M059J (cell line): ENCODE data around the gene PSMB7. TPM values are rescaled to one million over a fixed set of nuclear protein-coding genes. Genes with fewer than 3 reads are reported as not detected.

Source experiments
- DNase-seq: peaks from one replicate; pipeline ENCODE4 v3.0.0-alpha.2; 2012; ENCODE audit warnings: low read depth
- total RNA-seq: library from RNA; depleted of rRNA; stranded (reverse); fragments of >200 nt; shearing (Covaris generic); gene quantifications from 2 replicates; pipeline ENCODE4 v1.2.3, GENCODE V29; 2014

PSMB7 gene
- total RNA-seq, 1 experiment from 2014 or later: 389 TPM

- no peak for DNase-seq
These were observed 85.9 kb downstream of the PSMB7 start for GRCh38 chr9:124329206-124329792.

DNA sequence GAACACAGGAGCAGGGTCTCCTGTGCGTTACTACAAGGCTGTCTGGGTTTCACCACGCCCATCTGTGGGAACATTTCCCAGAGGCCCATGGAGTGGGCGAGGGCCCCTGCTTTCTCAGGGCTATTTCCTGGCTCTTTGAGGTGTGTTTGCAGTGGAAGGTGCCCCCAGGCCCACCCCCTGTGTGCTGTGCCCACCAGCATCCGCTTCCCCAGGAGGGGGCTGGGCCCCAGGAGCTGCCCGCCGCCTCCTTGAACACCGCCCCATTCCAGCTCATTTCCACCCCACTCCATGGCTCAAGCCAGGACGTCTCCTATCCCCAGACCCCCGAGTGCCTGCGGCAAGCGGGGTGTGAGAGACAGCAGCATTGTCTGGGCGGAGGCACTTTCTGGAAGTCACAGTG, 87.0 kb downstream of the PSMB7 start:
- DNase-seq: no peak

DNA sequence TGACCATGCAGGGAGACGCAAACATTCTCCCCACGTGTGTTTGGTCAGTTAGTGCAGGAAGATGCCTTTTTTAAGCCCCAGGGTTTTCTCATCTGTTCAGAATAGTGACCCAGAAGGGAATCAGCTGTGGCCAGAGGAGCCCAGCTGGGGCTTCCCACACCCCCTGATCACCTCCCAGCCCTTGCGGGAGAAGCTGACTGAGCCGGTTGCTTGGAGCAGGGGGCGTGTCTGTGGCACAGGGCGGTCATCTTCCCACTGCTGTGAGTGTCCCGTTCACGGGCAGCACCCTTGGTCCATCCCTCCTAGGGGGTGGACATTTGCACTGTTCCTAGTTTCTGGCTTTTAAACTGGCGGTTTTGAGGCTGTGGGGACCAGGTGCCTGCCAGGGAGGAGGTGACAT, 87.8 kb downstream of the PSMB7 start:
- DNase-seq: no peak

DNA sequence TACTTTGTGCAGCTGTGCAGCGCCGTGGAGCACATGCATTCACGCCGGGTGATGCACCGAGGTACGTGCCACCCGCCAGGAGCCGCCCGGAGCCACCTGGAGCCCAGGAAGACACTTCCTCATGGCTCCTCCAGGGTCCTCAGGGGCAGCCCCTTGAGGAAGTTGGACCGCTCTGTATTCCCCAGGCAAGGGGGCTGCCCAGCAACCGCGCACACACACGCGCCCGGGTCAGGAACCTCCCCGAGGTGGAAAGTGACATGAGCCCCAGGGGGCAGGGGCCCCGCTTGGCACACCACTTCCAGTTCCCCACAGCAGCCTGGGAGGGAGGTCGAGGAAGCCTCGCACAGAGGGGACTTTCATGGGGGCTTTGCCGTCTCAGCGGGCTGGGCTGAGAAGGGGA, 88.9 kb downstream of the PSMB7 start:
- DNase-seq: no peak

GRCh38 chr9:124325816-124326215, 89.4 kb downstream of the PSMB7 start:
- no peak for DNase-seq

DNA sequence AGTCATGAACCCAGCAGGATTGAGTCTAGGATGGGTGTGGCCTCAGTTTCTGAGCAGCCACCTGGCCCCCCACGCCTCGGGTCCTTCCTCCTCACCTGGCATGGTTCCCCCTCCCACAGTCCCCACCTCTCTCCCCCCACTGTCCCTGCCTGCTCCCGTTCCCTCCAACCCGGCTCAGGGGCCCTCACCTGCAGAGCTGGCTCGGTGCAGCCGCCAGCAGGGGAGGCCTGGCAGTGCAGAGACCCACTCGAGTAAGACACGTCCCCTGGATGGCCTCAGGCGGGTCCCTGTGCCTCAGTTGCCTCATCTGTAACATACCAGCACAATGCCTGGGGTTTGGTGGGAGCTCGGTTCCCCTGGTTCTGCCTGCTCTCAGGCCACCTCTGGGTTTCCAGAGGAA, 91.3 kb downstream of the PSMB7 start:
- DNase-seq: no peak

DNA sequence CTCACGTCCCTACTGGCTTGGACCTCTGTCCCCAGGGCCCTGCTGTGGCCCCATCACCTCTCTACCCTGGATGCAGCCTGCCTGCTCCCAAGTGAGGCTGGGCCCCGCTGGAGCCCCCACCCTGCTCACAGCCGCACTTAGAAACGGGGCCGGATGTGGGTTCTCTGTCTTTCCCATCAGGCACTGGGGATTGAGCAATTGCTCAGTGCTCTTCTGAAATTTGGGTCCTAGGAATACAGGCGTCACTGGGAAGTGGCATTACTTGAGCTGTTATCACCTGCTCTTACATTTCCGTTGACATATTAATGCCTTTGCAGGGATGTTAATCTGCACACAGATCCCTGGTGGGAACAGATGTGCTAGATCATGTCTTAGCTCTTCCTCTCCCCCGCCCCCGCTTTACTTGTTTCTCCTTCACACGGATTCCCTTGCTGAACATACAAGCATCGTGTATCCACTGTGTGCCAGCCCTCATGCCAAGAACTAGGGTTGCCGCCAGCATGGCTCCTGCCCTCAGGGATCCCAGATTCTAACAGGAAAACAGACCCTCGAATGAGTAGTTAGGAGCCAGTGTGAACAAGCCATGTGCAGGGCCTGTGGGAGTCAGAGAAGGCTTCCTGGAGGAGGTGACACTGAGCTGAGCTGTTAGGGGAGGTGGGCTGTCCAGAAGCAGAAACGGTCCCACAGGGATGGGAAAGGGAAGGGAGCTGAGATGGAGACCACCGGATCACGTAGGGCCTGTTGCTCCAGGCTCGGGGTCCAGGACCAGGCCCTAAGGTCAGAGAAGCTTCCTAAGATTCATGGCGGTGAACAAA, 92.4 kb downstream of the PSMB7 start:
- no peak for DNase-seq

GRCh38 chr9:124321935-124322334, 93.3 kb downstream of the PSMB7 start:
- no peak for DNase-seq

DNA sequence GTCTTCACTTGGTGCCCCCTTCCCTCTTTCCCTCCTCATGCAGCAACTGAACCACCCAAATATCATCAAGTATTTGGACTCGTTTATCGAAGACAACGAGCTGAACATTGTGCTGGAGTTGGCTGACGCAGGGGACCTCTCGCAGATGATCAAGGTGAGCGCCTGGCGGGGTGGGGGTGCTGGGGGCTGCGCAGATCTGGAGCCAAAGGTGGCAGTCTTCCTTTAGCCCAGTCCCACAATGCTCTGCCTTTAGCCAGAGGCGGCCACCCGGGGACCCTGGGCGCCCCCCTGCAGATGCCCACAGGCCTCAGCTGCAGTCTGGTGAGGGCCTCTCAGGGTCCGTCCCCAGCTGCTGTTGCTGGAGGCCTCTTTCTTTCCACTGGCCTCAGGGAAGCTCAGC, 93.8 kb downstream of the PSMB7 start:
- no peak for DNase-seq

DNA sequence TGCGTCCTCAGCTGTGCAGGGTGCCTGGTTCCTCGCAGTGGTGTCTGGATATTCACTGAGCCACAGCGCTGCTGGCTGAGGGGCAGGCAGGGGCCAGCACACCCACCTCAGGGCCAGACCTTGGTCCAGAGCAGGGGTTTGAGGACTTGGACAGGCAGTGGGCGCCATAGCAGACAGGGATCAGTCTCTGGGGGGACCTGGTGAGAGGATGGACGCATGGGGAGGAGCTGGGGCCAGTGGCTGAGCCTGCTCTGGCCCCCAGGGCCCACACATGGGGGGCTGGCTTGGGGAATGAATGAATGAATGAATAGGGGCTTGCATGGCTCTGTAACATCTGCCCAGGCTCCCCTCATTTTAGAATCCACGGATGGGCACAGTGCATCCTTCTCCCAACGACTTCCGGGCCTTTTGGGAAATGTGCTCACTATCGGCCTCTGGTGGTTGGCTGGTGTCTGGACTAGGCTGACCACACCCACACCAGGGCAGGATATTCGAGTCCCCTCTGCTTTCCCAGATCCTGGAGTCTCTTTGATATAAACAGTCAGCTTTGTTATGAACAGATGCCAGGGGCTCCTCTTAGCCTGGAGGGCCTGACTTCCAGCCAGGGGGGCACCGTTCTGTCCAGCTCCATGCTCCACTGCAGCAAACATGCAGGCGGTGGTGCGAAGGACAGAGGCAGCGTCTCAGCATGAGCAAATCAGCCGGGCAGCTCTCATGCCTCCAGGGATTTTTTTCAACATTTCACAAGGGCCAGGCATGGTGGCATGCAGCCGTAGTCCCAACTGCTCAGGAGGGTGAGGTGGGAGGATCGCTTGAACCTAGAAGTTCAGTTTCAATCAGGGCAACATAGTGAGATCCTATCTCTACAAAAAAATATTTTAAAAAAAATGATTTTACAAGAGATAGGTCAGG, 94.9 kb downstream of the PSMB7 start:
- peak; percentile 66 for DNase-seq

DNA sequence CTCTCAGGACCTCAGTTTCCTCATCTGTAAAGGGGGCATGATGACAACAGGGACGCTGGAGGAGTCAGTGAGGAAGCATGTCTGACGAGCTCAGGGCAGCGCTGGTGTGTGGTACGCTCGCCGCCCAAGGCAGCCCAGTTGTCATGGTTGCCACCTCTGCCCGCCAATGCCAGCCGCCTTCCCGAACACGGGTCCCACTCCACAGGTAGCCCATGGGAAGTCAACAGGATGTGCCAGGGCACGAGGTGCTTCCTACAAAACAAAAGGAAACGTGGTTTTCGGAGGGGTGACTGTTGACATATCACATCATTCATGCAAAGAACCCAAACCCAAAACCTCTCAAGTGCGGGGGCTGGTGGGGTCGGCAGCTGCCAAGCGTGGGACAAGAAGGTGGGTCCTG, 99.4 kb downstream of the PSMB7 start:
- no peak for DNase-seq

DNA sequence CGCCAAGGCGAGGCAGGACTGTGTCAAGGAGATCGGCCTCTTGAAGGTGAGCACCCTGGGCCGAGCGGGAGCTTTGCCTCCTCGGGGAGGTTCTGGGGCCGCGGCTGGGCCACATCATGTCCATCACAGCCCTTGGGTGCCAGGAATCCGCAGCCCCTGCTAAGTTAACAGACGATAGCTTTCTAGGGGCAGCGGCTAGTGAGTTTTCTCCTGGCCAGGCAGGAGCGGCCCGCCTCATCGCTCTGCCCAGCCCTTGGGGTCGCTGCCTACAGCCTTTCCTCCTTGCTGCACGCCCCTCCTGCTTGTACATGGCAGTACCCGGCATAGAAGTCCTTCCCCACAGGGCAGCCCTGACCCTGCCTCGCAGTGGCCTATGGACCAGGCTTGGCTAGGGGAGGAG, 101.3 kb downstream of the PSMB7 start:
- no peak for DNase-seq

- DNase-seq: no peak
These were observed 102.7 kb downstream of the PSMB7 start for GRCh38 chr9:124312290-124313265.

DNA sequence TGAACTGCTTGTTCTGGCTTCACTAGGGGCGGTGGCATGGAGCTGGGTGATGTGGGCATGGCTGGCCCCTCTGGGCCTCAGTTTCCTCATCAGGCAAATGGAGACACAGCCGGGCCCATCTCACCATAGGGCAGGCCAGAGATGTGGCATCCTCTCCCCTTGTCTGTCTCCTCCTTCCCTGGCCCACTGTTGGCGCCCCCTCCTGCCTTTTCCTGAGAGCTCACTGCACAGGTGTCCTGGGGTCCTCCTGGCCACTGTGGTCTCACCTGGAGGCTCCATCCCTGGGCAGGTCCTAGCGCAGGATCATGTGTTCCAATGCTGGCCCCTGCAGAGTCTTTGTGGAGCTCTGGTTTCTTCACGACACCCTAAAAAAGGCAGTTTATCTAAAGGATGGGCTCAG, 104.0 kb downstream of the PSMB7 start:
- no peak for DNase-seq

GRCh38 chr9:124309667-124310084, 105.6 kb downstream of the PSMB7 start:
- peak; percentile 99 for DNase-seq

- no peak for DNase-seq
These were observed 106.4 kb downstream of the PSMB7 start for GRCh38 chr9:124308606-124309491.

DNA sequence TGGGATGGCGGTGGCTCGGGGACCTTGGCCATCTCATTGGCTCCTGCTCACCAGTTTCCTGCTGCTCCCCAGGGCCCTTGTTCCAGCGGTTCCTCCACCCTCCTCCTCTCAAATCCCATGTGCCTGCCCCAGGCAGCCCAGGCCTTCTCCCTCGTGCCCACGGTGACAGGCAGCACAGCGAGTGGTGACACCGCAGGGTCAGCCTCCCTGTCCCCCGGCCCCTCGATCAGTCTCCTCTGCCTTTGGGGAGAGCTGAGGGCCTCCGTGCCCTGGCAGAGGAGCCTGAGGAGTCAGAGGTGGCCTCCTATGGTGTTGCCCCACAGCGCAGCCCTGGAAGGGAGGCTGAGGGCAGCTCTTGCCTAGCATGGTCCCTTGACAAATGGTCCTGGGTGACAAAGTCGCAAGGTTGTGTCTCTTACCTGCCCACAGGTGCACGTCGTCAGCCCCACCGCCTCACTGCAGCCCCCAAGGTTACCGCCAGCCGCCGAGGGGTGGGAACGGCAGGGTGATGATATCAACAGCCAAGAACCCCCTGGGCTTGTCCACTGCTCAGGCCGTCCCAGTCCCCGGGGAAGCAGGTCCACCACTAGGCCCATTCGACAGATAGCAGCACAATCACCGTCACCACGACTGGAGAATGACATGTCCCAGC, 107.7 kb downstream of the PSMB7 start:
- no peak for DNase-seq

- peak; percentile 91 for DNase-seq
These were observed 109.0 kb downstream of the PSMB7 start for GRCh38 chr9:124306098-124306735.

DNA sequence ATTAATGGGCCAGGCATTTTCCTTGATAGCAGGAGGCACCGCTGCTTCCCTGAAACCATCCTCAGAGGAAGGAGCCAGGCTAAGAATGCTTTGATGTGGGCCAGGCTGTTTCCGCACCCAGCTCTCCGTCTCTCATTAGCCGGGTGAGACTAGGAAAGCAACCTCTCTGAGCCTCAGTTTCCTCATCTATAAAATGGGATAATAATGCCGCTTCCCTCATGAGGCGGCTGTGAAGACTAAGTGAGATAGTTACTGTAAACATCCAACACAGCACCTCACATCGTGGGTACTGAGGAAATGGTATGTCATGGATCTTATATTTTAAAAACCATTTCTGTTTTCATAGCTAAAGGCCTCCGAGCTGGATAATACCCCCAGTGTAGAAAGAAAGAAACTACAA, 111.0 kb downstream of the PSMB7 start:
- no peak for DNase-seq
